PC-3 (cell line): ENCODE results near the gene TBC1D21. TPM values are rescaled to one million over a fixed set of nuclear protein-coding genes. Genes with fewer than 3 reads are reported as not detected.
A peak's percentile ranks its signal among the peaks of the same experiment; 100 is the strongest.

Experiments
- ATAC-seq: fragments of 200-7000 bp; cut with Tn5 transposase; 2 replicates; pipeline ENCODE4 v1.9.1; 2020; ENCODE audit warnings: mild to moderate bottlenecking, moderate library complexity
- BruUV-seq: library from RNA; stranded (reverse); fragments of 400-500 nt; replicated peaks from 2 replicates; lab custom pipeline; 2021; lab: Mats Ljungman, UMichigan
- CTCF ChIA-PET: fragments of 300-600 bp; sonication (Branson Sonifier 250); formaldehyde crosslinking; loops from one replicate; lab custom pipeline; 2022; ENCODE audit warnings: antibody characterized with exemption; lab: Charles Lee
- POLR2A ChIA-PET: fragments of 300-600 bp; sonication (Branson Sonifier 250); formaldehyde crosslinking; loops from one replicate; lab custom pipeline; 2022; ENCODE audit warnings: antibody characterized with exemption; ENCODE audit not compliant: unreplicated experiment; lab: Charles Lee
- DNase-seq: peaks from one replicate; pipeline ENCODE4 v3.0.0-alpha.2; 2015
- H2AFZ ChIP-seq: fragments of 300-600 bp; sonication (generic); 2 replicates; pipeline ENCODE4 v1.6.0; 2016; ENCODE audit warnings: antibody characterized with exemption, low read length
- H3F3A ChIP-seq: fragments of 300-600 bp; sonication (generic); one replicate; pipeline ENCODE4 v1.6.0; 2017; ENCODE audit warnings: antibody characterized with exemption, low read length, control low read depth, mild to moderate bottlenecking; ENCODE audit not compliant: unreplicated experiment
- H3K27ac ChIP-seq: fragments of 300-600 bp; sonication (generic); 2 replicates; pipeline ENCODE4 v1.5.1; 2016; ENCODE audit warnings: mild to moderate bottlenecking, low read length
- H3K27me3 ChIP-seq: fragments of 300-600 bp; sonication (generic); 2 replicates; pipeline ENCODE4 v1.6.1; 2016; ENCODE audit warnings: low read length, mixed read lengths
- H3K36me3 ChIP-seq: fragments of 300-600 bp; sonication (generic); 2 replicates; pipeline ENCODE4 v1.6.1; 2016; ENCODE audit warnings: low read depth, mixed run types, low read length, mixed read lengths
- H3K4me1 ChIP-seq: fragments of 300-600 bp; sonication (generic); 2 replicates; pipeline ENCODE4 v1.5.1; 2016; ENCODE audit warnings: low read length; ENCODE audit not compliant: insufficient read depth
- H3K4me2 ChIP-seq: fragments of 300-600 bp; sonication (generic); 2 replicates; pipeline ENCODE4 v1.6.0; 2016; ENCODE audit warnings: low read length
- H3K4me3 ChIP-seq: fragments of 300-600 bp; sonication (generic); 2 replicates; pipeline ENCODE4 v1.5.1; 2016; ENCODE audit warnings: mild to moderate bottlenecking, low read length, mixed read lengths
- H3K79me2 ChIP-seq: fragments of 300-600 bp; sonication (generic); 2 replicates; pipeline ENCODE4 v1.6.1; 2017; ENCODE audit warnings: low read length, mixed read lengths
- H3K9ac ChIP-seq: fragments of 300-600 bp; sonication (generic); 2 replicates; pipeline ENCODE4 v1.6.0; 2016; ENCODE audit warnings: mild to moderate bottlenecking, low read length
- H3K9me2 ChIP-seq: fragments of 300-600 bp; sonication (generic); replicated peaks from 2 replicates; pipeline ENCODE4 v1.6.1; 2016; ENCODE audit warnings: mixed run types, low read length, mixed read lengths
- H3K9me3 ChIP-seq: fragments of 300-600 bp; sonication (generic); 2 replicates; pipeline ENCODE4 v1.6.1; 2016; ENCODE audit warnings: low read length, mixed read lengths
- H4K20me1 ChIP-seq: fragments of 300-600 bp; sonication (generic); 2 replicates; pipeline ENCODE4 v1.6.1; 2016; ENCODE audit warnings: low read length, mixed read lengths
- EZH2 ChIP-seq: fragments of 300-600 bp; sonication (generic); IDR thresholded peaks from one replicate; pipeline ENCODE4 v1.6.1; 2017; ENCODE audit warnings: antibody characterized with exemption, mild to moderate bottlenecking, low read length; ENCODE audit not compliant: unreplicated experiment
- EZH2phosphoT487 ChIP-seq: fragments of 300-600 bp; sonication (generic); IDR thresholded peaks from 2 replicates; pipeline ENCODE4 v1.6.1; 2018; ENCODE audit warnings: mild to moderate bottlenecking, antibody characterized with exemption, low read length, borderline replicate concordance
- intact Hi-C: fragments of 100-400 bp; cut with micrococcal nuclease; formaldehyde crosslinking; loops from 2 replicates; pipeline ENCODE4 v1.9.0; 2023
- total RNA-seq: library from RNA; depleted of rRNA; stranded (reverse); fragments of >200 nt; gene quantifications from 2 replicates; pipeline ENCODE4 v1.2.3, GENCODE V29; 2014
- TF ChIP-seq, protein P1 (sequence below): fragments of 300-600 bp; sonication (generic); conservative IDR thresholded peaks from 2 replicates; pipeline ENCODE4 v1.5.1; 2017; ENCODE audit warnings: antibody characterized with exemption, low read depth, mild to moderate bottlenecking, low read length

TBC1D21 gene
- total RNA-seq, 1 experiment from 2014 or later, result not detected

DNA sequence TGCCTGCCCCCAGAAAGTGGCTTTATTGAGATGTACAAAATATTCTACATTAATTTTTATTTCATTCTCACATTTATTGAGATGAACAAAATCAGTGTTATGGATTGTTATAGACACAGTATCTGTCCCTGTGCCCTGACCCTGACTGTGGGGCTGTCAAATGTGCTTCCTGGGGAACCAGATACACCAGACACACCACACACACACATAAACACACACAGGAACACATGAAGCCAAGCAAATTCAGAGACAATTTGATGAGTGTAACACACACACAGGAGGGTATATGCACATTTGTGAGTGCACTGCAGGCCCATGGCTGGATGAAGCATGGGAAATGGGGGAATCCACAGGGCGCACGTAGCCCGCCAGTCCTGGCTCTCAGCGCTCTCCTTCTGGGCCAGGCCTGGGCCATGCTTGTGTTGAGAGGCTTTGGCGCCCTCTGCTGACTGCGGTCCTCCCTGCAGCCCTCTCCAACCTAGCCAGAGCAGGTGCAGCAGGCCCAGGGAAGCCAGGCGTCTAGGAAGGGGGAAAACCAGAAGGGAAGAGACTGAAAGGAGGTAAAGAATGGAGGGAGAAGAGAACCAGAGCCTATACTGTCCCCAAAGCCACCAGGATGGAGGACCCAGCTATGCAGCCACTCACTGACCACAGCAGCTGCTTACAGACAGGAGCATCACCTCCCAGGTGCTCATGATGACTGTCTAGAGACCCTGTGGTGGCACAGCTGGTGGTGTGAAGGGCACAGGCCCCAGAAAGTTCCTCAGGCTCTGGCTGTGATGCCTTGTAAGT lies 34.9 kb downstream of the TBC1D21 start:
- ATAC-seq, result peak; percentile 78

DNA sequence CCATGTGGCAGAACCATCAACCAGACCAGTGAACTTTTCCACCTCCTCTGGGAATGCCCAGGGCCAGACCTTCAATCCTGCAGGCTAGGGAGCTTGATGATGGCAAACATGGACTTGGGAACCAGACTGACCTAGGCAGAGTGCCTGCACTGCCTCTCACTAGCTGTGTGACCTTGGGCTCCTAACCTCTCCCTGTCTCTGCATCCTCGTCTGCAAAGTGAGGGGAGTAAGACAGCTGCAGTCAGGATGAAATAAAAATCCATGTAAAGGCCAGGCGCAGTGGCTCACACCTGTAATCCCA lies 35.4 kb downstream of the TBC1D21 start:
- H2AFZ ChIP-seq, result no peak overlapping the region
- TF ChIP-seq, protein P1, sequence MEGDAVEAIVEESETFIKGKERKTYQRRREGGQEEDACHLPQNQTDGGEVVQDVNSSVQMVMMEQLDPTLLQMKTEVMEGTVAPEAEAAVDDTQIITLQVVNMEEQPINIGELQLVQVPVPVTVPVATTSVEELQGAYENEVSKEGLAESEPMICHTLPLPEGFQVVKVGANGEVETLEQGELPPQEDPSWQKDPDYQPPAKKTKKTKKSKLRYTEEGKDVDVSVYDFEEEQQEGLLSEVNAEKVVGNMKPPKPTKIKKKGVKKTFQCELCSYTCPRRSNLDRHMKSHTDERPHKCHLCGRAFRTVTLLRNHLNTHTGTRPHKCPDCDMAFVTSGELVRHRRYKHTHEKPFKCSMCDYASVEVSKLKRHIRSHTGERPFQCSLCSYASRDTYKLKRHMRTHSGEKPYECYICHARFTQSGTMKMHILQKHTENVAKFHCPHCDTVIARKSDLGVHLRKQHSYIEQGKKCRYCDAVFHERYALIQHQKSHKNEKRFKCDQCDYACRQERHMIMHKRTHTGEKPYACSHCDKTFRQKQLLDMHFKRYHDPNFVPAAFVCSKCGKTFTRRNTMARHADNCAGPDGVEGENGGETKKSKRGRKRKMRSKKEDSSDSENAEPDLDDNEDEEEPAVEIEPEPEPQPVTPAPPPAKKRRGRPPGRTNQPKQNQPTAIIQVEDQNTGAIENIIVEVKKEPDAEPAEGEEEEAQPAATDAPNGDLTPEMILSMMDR, result no peak
- TF ChIP-seq EZH2, result no peak
- no peak for TF ChIP-seq EZH2phosphoT487
- H3K9me2 ChIP-seq, result no peaks in the 10 kb centered on the region
- H3K79me2 ChIP-seq, result no peaks in the 10 kb centered on the region
- no peaks in the 10 kb centered on the region for H3K27me3 ChIP-seq
- ChIA-PET POLR2A (no interaction called here), CTCF (no interaction called here)
- H3K36me3 ChIP-seq, result peaks cover 32% of the 10 kb centered on the region
- peaks cover 3% of the 10 kb centered on the region for H3F3A ChIP-seq
- peaks cover 3% of the 10 kb centered on the region; the same call in 1 of the 2 replicates for H3K4me1 ChIP-seq
- no peaks in the 10 kb centered on the region for H4K20me1 ChIP-seq
- no peak overlapping the region for H3K9ac ChIP-seq
- no peak overlapping the region for H3K4me2 ChIP-seq
- no peak for ATAC-seq
- no peak overlapping the region for H3K4me3 ChIP-seq
- intact Hi-C loops, result no loop called here
- DNase-seq, result no peak
- H3K9me3 ChIP-seq, result no peaks in the 10 kb centered on the region
- no TSS peak for BruUV-seq
- no peak overlapping the region for H3K27ac ChIP-seq

More for the DNA sequence above, 34.9 kb downstream of the TBC1D21 start:
- peaks cover 32% of the 10 kb centered on the region for H3K36me3 ChIP-seq
- intact Hi-C loops, result no loop called here
- H3K4me2 ChIP-seq, result no peak overlapping the region
- DNase-seq, result peak; percentile 60
- H3K4me1 ChIP-seq, result no peaks in the 10 kb centered on the region
- peaks cover 3% of the 10 kb centered on the region for H3F3A ChIP-seq
- H3K27me3 ChIP-seq, result no peaks in the 10 kb centered on the region
- no peaks in the 10 kb centered on the region for H3K9me3 ChIP-seq
- H3K27ac ChIP-seq, result no peak overlapping the region
- H3K79me2 ChIP-seq, result no peaks in the 10 kb centered on the region
- TF ChIP-seq, protein P1, result peak; percentile 83
- TF ChIP-seq EZH2phosphoT487 (no peak), EZH2 (no peak)
- no peak overlapping the region for H3K4me3 ChIP-seq
- CTCF ChIA-PET, result no interaction called here
- H3K9me2 ChIP-seq, result no peaks in the 10 kb centered on the region
- no peak overlapping the region for H2AFZ ChIP-seq
- no peak overlapping the region for H3K9ac ChIP-seq
- POLR2A ChIA-PET, result no interaction called here
- BruUV-seq, result no TSS peak
- H4K20me1 ChIP-seq, result no peaks in the 10 kb centered on the region

DNA sequence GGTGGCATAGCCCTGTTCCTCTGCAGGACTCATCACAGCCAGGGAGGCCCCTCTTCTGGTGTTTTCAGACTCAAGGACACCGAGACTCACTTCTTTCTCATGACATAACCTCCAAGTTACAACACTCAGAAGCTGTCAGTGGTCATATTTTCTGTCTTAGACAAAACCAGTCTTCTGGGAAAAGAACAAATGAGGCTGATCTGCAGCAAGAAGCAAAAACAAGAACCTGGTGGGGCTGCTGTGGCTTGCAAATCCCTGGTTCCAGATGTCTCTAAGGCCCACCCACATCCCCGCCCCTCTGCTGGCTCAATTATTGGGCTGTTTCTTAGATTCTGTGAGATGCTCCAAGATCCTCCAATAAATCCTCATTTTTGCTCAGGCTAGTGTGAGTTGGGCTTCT lies 36.3 kb downstream of the TBC1D21 start:
- no peak for TF ChIP-seq EZH2phosphoT487
- TF ChIP-seq, protein P1, result no peak
- no peak for TF ChIP-seq EZH2
- peaks cover 3% of the 10 kb centered on the region for H3F3A ChIP-seq
- no peaks in the 10 kb centered on the region for H3K27me3 ChIP-seq
- intact Hi-C loops, result no loop called here
- peaks cover 10% of the 10 kb centered on the region for H3K4me1 ChIP-seq
- no peaks in the 10 kb centered on the region for H4K20me1 ChIP-seq
- no peaks in the 10 kb centered on the region for H3K9me3 ChIP-seq
- no TSS peak for BruUV-seq
- no peak overlapping the region for H3K27ac ChIP-seq
- DNase-seq, result no peak
- no peak overlapping the region for H3K9ac ChIP-seq
- no peaks in the 10 kb centered on the region for H3K79me2 ChIP-seq
- ATAC-seq, result no peak
- no peak overlapping the region for H3K4me2 ChIP-seq
- H3K9me2 ChIP-seq, result no peaks in the 10 kb centered on the region
- H3K4me3 ChIP-seq, result no peak overlapping the region
- H3K36me3 ChIP-seq, result peaks cover 32% of the 10 kb centered on the region
- H2AFZ ChIP-seq, result no peak overlapping the region
- POLR2A ChIA-PET, result interaction anchor here (0.6 kb wide), 1 partner anchor 1073 kb away, joined by 4 read pairs; no protein-coding TSS in a partner anchor
- CTCF ChIA-PET, result no interaction called here
